Dermis microvascular lymphatic vessel endothelial cell (primary cell): ENCODE measurements around the gene SEC16B. TPM values are rescaled to one million over a fixed set of nuclear protein-coding genes. Genes with fewer than 3 reads are reported as not detected.
"Not testable (repeated sequence)": the region's sequence is repeated elsewhere in the genome, so short reads cannot be mapped to it uniquely, and the experiment has no call there.

Experiments used
- DNase-seq, 2 donors: peaks; one replicate each; pipeline versions ENCODE4 v3.0.0 to v3.0.0-alpha.2; 2010; ENCODE audit warnings: low read depth in 2 of 2
- total RNA-seq: library from RNA; depleted of rRNA; stranded (reverse); fragments of >200 nt; gene quantifications from 2 replicates; pipeline ENCODE4 v1.2.1, GENCODE V29; 2014

The SEC16B gene, protein sequence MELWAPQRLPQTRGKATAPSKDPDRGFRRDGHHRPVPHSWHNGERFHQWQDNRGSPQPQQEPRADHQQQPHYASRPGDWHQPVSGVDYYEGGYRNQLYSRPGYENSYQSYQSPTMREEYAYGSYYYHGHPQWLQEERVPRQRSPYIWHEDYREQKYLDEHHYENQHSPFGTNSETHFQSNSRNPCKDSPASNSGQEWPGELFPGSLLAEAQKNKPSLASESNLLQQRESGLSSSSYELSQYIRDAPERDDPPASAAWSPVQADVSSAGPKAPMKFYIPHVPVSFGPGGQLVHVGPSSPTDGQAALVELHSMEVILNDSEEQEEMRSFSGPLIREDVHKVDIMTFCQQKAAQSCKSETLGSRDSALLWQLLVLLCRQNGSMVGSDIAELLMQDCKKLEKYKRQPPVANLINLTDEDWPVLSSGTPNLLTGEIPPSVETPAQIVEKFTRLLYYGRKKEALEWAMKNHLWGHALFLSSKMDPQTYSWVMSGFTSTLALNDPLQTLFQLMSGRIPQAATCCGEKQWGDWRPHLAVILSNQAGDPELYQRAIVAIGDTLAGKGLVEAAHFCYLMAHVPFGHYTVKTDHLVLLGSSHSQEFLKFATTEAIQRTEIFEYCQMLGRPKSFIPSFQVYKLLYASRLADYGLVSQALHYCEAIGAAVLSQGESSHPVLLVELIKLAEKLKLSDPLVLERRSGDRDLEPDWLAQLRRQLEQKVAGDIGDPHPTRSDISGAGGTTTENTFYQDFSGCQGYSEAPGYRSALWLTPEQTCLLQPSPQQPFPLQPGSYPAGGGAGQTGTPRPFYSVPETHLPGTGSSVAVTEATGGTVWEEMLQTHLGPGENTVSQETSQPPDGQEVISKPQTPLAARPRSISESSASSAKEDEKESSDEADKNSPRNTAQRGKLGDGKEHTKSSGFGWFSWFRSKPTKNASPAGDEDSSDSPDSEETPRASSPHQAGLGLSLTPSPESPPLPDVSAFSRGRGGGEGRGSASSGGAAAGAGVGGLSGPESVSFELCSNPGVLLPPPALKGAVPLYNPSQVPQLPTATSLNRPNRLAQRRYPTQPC
- 0.39 and 1.1 TPM in 2 replicates for total RNA-seq

DNA sequence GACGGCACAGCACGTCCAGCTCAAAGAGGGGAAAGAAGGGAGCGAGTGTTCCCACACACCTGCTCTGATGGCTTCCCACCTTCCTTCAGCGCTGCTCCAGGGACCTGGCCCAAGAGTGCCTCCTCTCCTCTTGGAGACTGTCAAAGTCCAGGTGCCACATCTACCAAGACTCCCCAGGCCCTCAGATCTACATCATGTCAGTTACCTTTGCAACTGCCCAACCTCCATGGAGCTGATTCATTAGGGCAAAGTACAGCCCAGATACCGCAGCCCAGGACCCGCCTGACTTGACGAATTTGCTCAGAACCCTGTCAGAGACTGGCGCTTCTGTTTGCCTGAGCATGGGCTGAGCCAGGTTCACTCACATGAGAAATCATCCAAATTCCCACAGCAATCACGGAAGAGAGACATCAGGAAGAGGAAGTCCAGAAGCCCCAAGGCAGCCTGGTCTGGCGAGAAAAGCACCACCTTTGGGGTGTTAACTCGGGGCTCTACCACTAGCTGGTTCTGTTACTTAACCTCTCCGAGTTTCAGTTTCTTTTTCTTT is at the start of gene SEC16B:
TSS of gene SEC16B (minus strand) at position 234 of the 547 bp plus-strand sequence. CDS start 2,077 bp downstream, outside the sequence.
- no peak for DNase-seq

DNA sequence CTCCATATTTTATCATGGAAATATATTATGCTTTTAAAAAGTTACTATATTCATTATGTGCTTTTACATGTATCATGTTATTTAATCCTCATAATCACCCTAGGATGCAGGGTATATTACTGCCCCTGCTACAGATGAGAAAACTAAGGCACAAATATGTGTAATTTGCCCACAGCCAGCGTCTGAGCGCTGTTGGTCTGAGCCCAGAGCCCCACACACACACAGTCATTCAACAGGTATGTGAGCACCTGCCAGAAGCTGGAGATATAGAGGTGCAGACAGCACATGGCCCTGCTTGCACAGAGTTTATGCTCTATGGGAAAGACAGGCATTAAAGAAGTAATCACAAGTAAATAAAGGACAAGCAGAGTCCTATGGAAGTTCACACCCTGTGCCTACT is 49.8 kb upstream of the SEC16B start:
- no peak for DNase-seq

DNA sequence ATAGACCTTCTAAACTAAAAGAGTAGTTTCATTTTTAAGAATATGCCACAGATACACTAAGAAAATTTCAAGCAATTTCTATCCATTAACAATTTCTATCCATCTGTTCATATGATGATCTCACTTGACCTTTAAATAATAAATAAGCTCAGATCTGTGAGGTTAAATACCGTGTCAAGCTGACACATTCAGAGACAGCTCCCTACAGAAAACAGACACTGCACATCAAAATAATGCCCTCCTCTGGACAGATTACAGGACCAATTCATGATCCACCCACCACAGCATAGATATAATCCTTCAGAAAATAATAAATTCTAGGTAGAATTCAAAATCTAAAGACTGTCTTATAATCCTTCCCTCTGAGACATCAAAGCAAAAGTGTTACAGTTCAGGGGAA is 49.4 kb upstream of the SEC16B start:
- no peak for DNase-seq

DNA sequence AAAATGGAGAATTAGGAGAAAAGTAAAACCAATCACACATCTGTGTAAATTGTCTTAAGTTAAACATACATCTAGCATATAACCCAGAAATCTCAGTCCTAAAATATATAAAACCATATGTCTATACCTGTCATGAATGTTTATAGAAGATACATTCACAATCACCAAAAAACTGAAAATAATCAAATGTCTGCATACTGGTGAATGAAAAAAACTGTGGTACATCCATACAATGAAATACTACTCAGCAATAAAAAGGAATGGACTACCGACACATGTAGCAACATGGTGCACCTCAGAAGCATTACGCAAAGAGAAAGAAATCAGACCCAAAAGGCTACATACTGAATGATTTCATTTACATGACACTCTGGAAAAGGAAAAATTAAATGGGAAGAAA is 47.7 kb upstream of the SEC16B start:
- no peak for DNase-seq

DNA sequence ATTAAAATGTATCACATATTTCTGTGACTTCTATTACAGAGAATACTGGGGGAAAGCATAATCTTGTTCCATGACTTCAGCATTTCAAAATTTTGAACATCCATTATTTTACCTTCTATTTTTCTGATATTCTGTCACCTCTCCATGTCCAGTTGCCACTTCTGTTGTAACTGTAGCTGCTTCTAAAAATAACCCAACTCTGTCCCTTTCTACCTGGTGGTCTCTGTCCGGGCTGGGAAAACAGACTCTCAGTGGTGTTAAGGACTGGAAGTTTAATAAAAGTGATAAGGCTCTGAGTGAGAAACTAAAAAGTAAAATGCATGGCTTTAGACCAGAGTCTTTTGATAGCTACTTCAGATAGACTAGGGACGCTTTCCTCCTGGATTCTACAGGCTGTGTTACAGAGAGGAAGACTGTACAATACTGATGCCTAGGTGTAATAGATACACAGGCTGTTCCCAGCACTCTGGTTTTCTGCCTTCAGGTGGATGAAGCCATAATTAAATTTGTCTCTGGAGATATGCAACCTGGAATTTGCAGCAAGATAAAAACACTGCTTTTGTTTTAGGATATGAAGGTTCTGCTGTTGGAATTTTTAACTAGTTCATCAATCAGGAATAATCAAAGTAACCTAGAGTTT is 42.1 kb upstream of the SEC16B start:
- DNase-seq = no peak

DNA sequence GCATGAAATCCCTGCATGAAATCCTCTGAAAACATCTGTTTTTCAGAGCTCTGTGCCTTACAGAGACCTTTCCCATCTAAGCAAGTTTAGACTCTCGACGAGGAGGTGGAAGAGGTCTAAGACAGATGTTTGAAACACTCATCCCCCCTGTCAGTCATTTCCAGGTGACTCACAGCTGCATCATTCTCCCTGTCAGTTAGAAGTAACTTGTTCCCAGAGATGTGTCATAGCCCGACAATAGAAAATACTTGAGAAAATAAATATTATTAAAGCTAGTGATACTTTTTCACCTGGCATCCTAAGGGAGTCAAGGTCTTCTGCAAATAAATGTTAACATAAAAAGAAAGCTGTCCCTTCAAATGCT is 41.6 kb upstream of the SEC16B start:
- DNase-seq = peak; percentile 34 to 94

DNA sequence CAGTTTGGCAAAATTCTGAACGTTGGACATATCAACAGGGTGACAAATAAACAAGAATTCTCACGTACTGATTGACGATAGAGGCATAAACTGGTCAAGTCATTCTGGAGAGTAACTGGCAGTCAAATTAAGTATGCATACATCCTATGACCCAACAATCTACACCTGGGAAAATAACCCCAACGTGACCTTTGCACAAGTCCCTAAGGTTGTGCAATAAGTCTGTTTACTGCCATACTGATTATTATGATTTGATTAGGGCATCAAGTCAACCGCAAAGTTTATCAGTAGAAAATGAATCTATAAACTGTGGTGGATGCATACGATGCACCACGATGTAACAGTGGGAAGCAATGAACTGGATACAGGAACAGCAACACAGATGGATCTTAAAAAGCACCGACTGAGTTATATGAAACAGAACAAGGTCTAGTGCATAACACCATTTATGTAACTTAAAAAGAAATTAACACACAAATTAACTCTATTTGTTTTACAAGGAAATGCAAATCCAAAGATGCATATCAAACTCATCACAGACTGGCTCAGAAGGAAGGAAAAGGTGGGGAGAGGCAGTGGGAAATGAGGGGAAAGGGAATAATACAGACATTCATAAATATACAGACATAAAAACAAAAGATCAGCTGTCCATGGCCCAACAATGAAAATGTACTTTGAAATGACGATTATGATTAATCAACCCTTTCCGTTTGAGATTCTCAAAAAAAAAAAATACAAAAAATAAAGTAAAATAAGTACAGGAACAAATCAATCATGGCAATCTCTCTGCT is 41.0 kb upstream of the SEC16B start:
- DNase-seq = peak in 1 of 2 donors; percentile 72

DNA sequence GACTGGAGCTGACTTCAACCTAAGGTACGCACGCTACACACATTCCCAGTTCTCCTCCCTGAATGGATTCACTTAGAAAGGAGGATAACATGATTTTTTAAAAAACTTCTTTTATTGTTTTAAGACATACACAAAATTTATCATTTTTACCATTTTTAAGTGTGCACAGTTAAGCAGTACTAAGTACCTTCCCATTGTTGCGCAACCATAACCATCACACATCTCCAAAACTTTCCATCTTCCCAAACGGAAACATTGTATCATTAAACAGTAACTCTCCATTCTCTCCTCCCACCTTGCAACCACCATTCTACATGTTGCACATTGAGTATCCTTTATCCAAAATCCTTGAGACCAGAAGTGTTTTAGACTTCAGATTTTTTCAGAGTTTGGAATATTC is 36.2 kb upstream of the SEC16B start:
- DNase-seq = no peak

DNA sequence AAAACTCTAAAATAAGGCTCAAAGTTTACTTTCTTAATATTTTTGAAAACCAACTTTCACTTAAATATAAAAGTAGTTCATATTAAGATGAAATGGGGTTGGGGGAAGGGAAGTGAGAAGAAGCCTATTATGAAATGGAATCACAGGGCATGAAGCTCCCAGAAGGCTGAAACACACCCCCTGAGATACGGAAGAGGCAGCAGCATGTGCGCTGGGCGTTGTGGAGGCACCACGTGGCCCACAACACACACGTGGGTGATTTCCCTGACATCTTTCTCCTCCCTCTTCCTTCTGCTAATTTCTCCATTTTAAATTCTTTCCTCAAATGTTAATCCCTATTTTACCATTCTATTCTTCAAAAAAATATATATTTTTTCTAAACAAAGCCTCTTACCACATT is 35.6 kb upstream of the SEC16B start:
- DNase-seq = no peak

DNA sequence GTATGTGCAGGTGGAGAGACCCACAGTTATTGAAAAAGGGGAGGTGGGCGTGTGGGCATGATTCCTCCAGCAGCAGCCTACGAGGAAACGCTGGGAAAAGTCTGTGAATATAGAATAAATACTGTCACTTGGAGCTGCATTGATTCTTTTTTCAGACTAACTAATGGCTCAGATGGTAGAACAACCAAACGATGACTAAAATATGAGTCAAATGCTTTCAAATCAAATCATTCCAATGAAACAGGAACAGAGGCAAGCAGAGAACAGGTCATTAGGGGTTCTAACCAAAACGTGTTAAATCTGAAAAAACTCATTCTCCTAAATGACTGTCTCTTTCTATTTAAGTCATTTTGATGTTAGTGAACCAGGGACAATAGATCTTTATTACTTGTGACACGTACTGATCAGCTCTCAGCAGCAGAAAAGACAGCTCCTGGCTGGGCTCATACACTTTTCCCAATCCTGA is 35.1 kb upstream of the SEC16B start:
- peak in 1 of 2 donors; percentile 15 for DNase-seq

DNA sequence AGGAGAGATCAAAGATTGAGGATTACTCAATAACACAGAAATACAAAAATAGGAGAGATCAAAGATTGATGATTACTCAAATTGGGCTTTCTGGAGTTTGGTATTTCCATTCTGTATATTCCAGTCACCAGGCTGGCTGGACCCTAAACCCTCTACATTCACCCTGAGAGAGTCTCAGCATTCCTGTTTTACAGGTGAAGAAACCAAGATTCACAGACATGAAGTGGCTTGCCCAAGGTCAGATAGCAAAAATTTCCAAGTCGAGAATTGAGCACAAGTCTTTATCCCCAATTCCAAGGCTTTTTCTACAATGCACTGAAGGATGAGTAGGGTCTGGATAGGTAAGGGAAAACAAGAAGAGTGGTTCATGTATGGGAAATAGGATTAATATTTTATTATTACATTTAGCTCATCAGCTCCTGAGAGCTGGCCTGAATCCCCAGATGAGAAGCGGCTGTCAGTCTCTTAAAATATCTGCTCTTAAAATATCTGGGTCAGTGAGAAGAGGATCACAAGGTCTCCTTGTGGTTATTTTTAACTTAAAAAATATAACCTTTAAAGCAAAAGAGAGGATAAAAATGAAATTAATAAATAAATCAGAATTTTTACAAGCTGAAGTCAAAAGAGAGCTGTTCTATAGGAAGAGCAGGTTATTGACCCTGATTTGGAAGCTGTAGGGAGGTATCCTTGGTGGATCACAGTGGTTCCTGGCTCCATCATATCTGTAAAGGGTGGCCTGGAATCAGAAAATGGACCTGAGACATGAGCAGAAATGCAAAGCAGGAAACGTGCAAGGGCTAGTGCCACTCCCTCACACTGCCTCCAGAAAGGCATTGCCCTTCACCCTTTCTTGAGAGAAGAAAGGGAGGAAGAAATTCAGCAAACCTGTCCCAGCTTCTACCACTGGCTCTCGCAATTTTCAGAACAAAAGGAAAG is 29.1 kb upstream of the SEC16B start:
- DNase-seq = no peak

DNA sequence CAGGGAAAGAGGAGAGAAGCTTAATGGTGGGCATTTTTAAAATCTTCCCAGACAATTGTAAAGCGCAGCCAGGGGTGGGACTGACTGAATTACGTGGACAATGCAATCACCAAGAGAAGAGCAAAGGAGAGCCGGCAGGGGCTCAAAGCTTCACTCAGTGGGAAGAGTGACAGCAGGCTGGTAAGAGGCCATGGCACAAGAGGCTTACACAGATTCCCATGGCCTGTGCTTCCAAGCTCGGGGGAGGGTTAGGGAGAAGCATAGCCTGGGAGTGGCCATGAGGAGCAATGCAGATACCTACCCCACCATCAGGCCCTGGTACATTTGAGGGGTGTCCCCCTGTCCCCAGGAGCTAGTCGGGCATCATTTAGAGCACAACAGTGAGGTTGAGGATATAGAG is 27.1 kb upstream of the SEC16B start:
- DNase-seq = no peak

DNA sequence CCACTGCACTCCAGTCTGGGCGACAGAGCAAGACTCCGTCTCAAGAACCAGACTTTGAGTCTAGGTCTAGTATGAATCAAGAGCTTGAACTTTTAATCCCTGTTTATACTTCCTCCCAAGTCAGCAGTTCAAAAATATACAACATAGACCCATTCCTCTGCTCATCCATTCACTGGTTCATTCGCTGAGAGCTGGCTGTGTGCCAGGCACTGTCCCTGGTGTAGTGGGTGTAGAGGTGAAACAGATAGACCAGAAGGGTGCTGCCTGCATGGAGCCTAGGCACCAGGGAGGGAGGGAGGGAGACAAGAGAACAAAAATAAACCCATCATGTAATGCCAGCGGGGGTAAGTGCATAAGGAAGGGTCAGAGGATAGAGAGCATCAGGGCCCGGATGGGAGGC is 25.5 kb upstream of the SEC16B start:
- DNase-seq = no peak

DNA sequence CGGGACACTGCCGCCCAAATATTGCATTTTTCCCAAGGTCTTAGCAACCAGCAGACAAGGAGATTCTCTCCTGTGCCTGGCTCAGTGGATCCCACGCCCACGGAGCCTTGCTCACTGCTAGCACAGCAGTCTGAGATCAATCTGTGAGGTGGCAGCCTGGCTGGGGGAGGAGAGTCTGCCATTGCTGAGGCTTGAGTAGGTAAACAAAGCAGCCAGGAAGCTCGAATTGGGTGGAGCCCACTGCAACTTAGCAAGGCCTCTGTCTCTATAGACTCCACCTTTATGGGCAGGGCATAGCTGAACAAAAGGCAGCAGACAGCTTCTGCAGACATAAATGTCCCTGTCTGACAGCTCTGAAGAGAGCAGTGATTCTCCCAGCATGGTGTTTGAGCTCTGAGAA is 16.4 kb upstream of the SEC16B start:
- not testable (repeated sequence) for DNase-seq

DNA sequence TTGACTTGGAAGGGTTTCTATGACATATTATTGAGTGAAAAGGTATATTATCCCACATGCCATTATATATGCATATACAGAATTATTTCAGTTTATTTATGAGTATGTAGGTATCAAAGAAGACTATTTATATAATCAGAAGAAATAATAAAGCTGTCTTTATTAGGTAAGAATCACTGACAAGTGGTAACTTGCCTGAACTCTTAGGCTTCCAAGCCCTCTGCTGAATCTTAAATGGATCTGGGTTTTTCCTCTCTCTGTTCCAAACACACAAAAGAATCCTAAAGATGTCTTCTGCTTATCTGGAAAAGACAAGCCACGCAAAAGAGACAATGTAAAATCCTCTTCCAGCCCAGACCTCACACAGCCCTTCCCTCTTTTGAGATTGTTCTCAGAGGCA is 14.9 kb upstream of the SEC16B start:
- DNase-seq = no peak

DNA sequence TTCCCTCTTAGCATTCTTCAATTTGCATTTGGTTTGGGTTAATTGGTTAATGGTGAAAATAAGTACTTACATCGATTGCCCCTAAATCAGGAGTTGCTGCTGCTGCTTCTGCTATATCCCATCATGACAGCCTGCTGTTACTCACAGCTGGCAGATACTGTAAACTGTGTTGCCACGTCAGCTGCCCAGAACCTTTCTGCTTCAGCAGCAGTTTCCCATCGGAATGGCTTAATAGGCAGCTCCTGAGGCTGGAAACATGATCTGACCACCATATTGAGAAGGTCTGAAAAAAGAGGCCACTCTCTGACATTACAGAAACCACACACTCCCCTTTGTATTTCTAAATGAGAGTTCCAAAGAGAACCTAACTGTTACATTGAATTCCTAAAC is 14.3 kb upstream of the SEC16B start:
- DNase-seq = peak in 1 of 2 donors; percentile 17

DNA sequence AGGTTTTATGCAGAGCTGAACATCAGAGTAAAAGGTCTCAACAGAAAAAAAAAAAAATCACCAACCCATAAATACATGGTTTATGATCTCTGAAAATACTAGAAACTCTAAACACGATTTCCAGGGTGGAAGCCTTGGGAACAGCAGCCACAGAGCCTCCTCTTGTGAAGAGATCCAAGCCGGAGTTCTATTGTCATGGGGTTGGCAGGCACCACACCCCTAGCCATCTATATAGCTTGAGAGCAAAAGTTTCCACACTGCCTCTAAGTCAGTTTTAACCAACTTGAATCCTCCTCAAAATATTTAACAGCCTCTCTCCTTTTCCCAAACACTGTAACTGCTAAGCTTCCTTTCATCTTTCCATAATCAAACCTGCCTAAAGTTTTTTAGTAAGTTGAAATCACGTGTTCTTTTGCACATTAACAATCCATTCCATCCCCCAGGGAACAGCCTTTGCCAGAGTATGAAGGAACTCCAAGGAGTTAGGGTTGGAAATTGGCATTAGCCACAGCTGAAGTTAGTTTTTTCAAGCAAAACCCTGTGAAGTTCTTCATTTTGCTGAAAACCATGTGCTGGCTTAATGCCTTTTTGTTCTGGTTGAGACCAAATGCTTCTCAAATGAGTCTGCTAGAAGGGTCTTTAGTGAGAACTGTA is 13.8 kb upstream of the SEC16B start:
- DNase-seq = no peak

DNA sequence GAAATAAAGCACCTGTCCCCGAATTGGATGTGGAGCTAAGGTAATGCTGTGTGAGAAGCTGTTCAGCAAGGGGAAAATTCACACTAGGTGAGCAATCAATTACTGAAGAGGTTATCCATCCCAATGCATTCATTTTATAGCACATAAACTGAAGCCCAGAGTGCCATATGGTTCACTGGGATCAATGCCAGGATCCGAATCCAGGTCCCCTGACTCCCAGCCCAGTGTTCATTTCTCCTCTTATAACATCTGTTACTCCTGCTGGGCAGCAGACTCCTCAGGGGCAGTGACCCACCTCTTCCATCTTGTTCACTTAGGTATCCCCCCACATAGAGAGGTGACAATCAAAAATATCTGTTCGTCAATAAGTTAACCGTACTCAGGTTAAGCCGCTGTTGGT is 13.2 kb upstream of the SEC16B start:
- no peak for DNase-seq

DNA sequence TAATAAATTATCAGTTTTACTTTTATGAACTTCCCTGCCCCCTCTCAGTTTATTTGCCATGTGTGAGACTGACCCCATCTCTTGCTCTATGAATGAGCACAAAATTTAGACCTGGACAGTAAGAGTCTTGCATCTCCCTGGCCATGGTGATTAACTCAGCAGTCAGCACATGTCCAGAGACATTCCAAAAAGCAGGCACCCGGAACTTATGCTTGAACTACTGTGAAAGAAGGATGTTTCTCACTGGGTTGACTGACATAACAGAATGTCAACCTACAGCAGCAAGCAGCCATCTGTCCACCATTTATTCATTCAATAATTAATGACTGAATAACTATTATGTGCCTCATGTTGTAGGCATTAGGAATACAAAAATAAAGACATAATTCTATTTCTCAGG is 11.3 kb upstream of the SEC16B start:
- DNase-seq = no peak
